ES-I3 (cell line): ENCODE measurements around the gene TSPAN5.

Experiments
- H3K36me3 ChIP-seq: 2 replicates; pipeline ENCODE4 v1.6.1; 2013; ENCODE audit warnings: mild to moderate bottlenecking, low read length, control low read depth, moderate library complexity; ENCODE audit not compliant: insufficient read depth
- H3K4me1 ChIP-seq: 2 replicates; pipeline ENCODE4 v1.6.1; 2013; ENCODE audit warnings: mild to moderate bottlenecking, control low read depth, low read length; ENCODE audit not compliant: insufficient read depth
- H3K9ac ChIP-seq: 2 replicates; pipeline ENCODE4 v1.6.1; 2013; ENCODE audit warnings: low read depth, mild to moderate bottlenecking, low read length, moderate library complexity
- H3K9me3 ChIP-seq: 2 replicates; pipeline ENCODE4 v1.6.1; 2013; ENCODE audit warnings: mild to moderate bottlenecking, low read length, moderate library complexity; ENCODE audit not compliant: control insufficient read depth, insufficient read depth

Gene TSPAN5

DNA sequence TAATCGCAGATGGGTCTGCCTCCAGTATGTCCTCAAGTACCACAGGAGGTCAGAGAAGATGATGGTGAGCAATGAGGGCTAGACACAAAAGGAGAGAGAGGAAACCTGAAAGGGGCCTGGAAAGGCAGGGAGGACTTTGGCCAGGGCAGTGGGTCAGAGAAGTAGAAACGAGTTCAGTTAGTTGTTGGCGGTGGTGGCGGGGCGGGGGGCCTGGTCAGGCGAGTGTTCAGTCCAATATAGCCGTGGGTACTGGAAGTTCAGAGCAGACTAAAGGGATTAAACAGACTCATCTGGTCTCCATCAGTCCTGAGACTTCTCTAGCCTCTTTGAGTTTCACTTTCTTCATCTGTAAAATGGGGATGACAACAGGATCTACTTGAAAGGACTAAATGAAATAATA, 90.8 kb downstream of the TSPAN5 start:
- H3K36me3 ChIP-seq: no peaks in the 10 kb centered on the region
- H3K9me3 ChIP-seq: no peaks in the 10 kb centered on the region
- no peak overlapping the region for H3K9ac ChIP-seq
- peaks cover 22% of the 10 kb centered on the region for H3K4me1 ChIP-seq

DNA sequence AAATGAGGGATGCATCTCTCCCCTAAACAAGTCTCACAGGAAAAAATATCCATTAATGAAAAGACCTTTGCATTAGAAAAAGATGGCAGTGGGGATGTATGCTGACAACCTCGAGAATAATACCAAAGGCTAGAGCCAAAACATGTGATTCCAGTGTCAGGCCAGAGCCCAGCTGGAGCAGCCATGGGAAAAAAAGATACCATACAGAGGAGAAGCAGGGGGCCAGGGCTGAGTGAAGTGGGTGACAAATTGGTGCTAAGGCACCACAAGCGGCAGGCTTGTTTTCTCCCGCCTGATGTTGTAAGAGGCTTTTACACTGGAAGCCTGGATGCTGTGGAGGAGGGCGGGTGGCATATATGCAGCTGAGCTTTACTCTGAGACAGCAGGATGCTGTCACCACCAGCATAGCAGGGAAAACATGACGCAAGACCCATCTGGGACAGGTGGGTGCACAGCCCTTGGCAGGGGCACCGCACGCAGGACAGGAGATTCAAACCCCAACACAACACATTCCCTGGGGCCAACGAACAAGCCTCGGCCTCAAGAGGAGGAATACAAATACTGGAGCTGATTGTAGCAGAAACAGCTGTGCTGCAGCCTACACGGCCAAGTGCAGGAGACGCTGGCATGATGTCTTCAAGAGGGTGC, 91.9 kb downstream of the TSPAN5 start:
- no peaks in the 10 kb centered on the region for H3K36me3 ChIP-seq
- H3K4me1 ChIP-seq: peaks cover 22% of the 10 kb centered on the region
- H3K9me3 ChIP-seq: no peaks in the 10 kb centered on the region
- no peak overlapping the region for H3K9ac ChIP-seq

DNA sequence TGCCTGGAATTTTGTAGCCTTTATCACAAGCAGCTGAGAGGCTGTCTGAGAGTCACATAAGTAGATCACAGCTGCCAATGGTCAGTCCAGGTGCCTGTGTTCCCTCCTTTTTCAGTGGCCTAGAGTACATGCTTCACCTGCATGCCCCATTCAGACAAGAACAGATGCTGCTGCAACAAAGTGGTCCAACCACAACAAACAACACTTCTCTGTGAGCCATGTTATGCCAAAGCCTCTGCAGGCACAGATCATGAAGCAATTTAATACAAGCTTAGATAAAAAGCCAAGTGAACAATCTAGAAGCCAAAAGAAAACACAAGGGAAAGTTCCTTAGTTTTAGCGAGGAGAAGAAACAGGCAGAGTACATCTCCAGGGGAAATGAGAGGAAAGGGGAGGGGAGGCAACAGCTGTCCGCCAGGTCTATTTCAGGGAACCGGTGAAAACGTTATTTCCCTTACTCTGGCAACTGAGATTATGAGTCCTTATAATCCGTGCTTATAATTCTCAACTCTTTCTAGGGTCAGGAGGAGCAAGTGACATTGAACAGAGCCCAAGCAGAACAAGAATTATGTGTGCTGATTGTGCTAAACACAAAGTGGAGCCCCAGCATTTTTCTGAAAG, 92.6 kb downstream of the TSPAN5 start:
- H3K36me3 ChIP-seq: no peaks in the 10 kb centered on the region
- peaks cover 22% of the 10 kb centered on the region for H3K4me1 ChIP-seq
- no peak overlapping the region for H3K9ac ChIP-seq
- no peaks in the 10 kb centered on the region for H3K9me3 ChIP-seq

DNA sequence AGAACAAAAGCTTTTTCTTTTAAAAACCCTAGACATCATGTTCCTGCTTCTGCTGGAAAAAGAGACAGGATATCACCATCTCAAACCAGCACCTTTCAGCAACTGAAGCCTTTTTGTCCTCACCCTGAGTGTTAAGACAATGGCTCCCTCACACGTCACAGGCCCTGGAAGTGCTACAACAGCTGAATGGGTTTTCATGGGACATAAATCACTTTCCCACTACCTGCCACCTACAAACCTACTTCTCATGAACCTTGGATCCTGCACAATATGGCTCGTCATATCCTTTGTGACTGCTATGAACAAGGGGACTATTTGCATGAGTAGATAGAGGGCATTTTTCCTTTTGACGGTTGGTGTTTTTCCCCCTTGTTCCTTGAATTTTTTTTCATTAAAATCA, 93.6 kb downstream of the TSPAN5 start:
- Histone ChIP-seq H3K9me3 (no peaks in the 10 kb centered on the region), H3K4me1 (peaks cover 26% of the 10 kb centered on the region), H3K36me3 (no peaks in the 10 kb centered on the region), H3K9ac (no peak overlapping the region)

DNA sequence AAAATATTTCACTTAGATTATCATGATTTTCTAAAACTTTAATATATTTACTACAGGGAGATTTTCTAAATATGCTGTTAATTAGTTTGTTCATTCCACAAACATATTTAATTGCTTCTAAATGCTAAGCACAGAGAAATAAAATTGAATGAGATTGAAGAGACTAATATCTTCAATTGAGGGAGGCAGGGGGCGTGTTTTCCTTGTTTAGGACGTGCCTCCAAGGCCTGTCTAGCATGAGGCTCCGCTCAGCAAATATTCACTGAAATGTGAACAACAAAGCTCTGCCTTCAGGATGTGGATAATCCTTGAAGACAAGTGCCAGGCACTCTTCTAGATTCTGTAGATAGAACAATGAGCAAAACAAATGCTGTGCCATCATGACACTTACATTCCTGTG, 98.1 kb downstream of the TSPAN5 start:
- peaks cover 55% of the 10 kb centered on the region for H3K4me1 ChIP-seq
- no peaks in the 10 kb centered on the region for H3K9me3 ChIP-seq
- H3K9ac ChIP-seq: no peak overlapping the region
- no peaks in the 10 kb centered on the region for H3K36me3 ChIP-seq

DNA sequence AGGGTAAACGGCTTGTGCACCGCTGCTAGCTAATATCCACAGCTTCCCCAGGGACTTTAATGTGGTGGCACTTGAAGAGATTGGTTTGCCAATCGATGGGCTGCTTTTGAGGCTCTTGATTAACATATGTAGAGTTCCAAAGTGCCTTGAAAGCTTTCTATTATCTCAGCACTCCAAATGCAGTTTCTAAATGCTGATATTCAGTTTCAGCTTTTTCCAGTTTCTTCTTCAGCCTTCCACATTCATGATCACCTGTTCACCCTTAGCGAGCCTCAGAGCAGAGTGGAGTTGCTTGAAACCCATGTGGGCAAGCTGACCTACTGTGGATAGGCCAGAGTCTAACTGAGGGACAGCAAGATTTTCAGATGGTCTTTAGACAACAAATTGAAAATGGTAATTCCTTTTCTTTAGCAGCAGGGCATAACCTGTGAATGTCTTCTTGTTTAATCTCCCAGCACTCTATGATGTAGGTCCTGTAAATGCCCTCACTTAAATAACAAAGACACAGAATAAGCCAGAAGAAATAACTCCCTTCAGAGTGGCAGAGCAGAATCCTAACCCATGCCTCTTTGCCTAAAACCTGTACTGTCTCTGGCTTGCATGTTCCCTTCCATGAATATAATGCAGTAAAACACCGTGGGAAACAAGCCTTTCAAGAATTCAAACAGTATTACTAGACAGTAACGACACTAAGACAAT, 99.8 kb downstream of the TSPAN5 start:
- Histone ChIP-seq H3K9me3 (no peaks in the 10 kb centered on the region), H3K36me3 (no peaks in the 10 kb centered on the region), H3K9ac (peak overlapping the region; percentile 12; the same call in 1 of the 2 replicates), H3K4me1 (peaks cover 53% of the 10 kb centered on the region)

DNA sequence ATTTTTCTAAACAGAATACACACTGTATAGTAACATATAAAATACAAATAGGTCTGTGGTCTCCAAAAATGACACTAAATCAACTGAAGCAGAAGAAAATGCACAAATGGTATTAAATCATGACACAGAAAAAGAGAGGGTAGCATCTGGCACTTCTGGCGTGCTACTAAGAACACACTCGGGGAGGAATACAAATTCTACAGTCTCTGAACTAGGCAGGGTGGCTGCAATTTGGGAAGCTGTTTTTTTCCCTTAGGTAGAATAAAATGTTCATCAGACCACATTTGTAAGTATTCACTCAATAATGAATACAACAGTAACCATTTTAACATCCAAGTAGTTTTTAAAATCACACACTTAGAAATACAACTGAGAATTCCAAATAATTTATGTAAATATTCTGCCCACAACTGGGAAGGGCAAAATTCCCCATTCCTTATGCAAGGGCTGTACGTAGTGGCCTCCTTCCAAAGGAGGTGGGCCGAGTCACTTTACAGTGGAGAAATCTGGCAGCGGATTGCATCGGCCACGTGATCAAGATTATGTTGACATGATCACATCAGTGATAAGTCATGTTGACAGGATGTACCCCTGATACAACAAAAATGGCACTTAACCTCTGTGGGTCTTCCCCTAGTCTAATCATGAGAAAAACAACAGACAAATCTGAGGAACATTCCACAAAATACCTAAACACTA, 101.1 kb downstream of the TSPAN5 start:
- peaks cover 53% of the 10 kb centered on the region for H3K4me1 ChIP-seq
- no peaks in the 10 kb centered on the region for H3K9me3 ChIP-seq
- no peak overlapping the region for H3K9ac ChIP-seq
- H3K36me3 ChIP-seq: no peaks in the 10 kb centered on the region

DNA sequence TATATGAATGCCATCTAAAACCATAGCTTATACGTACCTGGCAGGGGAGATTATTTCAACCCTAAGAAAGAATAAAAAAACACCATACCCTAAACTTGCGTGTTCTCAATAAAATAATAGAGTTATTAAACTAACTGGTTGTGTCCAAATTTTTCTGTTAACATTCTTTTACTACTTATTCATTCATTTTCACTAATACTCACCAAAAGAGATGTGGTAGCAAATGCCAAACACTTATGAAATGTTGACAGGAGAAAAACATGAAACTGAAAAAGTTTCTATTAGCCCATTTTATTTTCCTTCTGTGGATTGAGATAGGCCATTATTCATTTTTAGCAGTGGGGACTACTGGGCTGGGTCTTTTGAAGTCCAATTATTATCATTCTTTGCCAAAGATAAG, 102.0 kb downstream of the TSPAN5 start:
- Histone ChIP-seq H3K9ac (no peak overlapping the region), H3K9me3 (no peaks in the 10 kb centered on the region), H3K36me3 (no peaks in the 10 kb centered on the region), H3K4me1 (peaks cover 53% of the 10 kb centered on the region)

DNA sequence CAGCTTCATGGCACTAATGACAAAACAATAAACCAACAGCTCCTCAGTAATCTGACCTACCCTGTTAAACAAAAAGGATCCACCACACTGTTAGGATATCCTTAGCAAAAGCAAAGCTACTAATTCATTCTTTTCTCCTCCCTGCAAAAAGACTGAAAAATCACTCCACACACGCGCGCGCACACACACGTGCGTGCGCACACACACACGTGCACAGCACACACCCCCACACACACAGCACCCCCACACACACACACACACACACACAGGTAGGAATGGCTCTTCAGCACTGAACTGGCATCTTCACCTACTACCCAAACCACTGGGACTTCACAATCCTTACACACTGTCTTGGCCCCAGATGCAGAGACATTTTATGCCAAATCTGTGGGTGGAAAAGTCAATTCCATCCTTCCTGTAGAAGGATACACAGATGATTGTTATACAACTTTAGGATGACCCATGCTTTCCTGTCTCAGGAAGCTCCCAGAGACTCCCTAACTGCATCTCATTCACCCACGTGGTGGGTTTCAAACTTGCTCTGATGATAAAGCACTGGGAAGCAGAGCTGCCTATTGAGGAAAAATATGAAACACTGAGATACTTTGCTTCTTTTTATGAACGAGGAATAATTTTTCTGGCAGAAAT, 102.5 kb downstream of the TSPAN5 start:
- Histone ChIP-seq H3K9ac (no peak overlapping the region), H3K4me1 (peaks cover 53% of the 10 kb centered on the region), H3K9me3 (no peaks in the 10 kb centered on the region), H3K36me3 (no peaks in the 10 kb centered on the region)

DNA sequence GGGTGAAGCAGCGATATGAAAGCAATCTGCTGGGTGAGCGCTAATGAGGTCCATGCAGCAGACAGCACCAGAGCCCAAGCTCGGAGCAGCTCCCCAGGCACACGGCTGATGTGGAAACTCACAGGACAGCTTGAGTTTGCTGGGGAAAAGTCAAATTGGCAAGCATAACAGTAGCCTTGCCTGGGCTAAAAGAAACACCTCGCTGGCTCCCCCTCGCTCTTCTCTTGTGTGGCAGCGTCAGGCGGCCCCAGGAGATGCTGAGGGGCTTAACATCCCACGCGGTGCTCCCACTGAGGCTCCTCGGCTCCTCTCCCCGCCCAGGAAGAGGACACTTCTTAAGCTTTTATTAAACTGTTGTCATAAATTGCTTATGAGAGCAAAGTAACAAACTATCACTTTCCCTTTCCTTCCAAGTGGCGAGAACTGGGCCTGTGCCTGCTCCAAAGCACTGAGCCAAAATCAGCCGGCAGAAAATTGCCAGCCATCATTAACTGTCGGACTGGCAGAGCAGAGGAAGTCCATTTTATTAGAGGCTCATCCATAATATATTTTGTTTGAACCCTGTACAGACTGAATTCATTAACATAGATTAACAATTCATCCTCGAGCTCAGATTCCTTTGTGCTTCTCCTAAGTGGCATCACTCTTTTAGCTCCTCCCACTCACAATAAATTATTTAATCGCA, 111.4 kb downstream of the TSPAN5 start:
- H3K4me1 ChIP-seq: no peaks in the 10 kb centered on the region
- H3K9me3 ChIP-seq: no peaks in the 10 kb centered on the region
- H3K36me3 ChIP-seq: no peaks in the 10 kb centered on the region
- H3K9ac ChIP-seq: no peak overlapping the region

DNA sequence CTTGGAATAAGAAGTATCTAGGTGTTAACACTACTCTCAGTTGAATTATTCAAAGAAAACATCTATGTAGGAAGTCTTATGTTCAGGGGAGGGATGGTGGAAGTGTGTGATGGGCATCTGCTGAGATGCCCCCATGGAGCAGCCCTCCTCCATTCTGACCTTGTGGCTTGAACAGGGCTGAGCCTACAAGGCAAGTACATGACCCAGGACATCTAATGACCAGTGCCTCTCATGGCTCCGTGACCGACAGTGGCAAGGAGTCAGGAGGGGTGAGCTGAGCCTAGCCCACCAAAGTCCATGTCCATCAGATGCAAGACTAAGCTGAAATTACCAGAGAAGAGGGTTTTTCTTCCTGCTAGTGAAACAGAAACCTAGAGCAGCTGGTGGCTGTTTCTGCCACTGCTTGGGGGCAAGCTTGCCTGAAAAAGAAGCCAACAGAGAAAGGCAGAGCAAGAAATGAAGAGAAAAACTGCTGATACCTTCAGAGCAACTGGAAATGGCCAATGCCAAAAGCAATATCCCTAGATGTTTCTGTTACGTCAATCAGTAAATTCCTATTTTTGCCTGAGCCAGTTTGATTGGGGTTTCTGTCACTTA, 113.5 kb downstream of the TSPAN5 start:
- H3K4me1 ChIP-seq: no peaks in the 10 kb centered on the region
- H3K9me3 ChIP-seq: no peaks in the 10 kb centered on the region
- H3K36me3 ChIP-seq: no peaks in the 10 kb centered on the region
- H3K9ac ChIP-seq: no peak overlapping the region

DNA sequence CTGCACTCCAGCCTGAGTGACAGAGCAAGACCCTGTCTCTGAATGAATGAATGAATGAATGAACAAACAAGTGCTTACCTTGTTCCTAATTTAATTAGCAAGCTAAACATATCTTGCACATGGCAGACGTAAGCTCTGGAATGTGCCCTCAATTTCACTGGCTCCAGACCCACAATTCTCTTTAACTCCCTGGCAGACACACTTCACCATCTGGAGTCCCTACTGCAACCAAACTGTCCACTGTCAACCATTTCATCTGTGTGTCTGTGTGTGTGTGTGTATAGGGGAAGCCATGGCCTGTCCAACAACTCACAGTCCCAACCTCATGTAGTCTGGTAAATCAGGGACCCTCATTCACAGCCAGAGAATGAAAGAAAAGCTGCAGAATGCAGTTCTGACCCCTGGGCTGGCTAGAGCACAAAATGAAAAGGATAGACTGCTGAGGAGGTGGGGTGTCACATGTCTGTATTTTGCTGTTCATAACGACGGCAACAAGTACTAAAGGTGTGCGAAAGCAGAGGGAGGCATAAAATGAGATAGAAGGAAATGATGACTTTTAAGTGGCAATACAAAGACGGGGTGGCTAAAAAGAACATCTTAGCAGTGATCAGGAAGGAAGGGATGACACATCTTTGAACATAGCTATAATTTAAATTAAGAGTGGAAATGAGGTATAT, 114.1 kb downstream of the TSPAN5 start:
- H3K36me3 ChIP-seq: no peaks in the 10 kb centered on the region
- no peaks in the 10 kb centered on the region for H3K4me1 ChIP-seq
- no peaks in the 10 kb centered on the region for H3K9me3 ChIP-seq
- no peak overlapping the region for H3K9ac ChIP-seq

DNA sequence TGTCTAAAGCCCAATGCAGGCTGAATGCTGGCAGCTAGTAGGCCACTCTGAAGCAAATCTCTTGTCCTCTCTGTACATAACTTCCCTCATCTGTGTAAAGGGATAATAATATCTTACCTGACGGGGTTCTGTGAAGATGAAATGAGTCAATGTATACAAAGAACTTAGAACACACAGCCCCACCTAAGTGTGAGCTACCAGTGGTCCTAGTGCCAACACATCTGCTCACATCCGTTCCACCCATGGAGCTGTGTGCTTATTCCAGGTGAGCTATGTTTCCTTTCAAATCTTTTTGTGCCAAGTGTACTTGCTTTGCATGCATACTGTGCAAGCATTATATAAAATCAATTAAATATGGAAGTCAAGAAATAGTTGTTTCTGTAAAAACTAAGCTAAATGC, 116.4 kb downstream of the TSPAN5 start:
- no peaks in the 10 kb centered on the region for H3K9me3 ChIP-seq
- H3K4me1 ChIP-seq: no peaks in the 10 kb centered on the region; the same call in 1 of the 2 replicates
- no peak overlapping the region for H3K9ac ChIP-seq
- no peaks in the 10 kb centered on the region for H3K36me3 ChIP-seq
